NT2/D1 (cell line): ENCODE data around the gene SEMA4B.

Source experiments
- SUZ12 ChIP-seq: IDR thresholded peaks from 2 replicates; pipeline ENCODE4 v1.6.1; 2011; ENCODE audit not compliant: insufficient read length, insufficient read depth; ENCODE audit errors: extremely low read depth
- YY1 ChIP-seq: IDR thresholded peaks from 2 replicates; pipeline ENCODE4 v1.6.1; 2011; ENCODE audit not compliant: insufficient read length, insufficient read depth

GRCh38 chr15:90161950-90162361 lies 39.2 kb upstream of the SEMA4B start:
- TF ChIP-seq SUZ12 (no peak), YY1 (no peak)
